Suprapubic skin (tissue), 4 donors: Measurements from ENCODE around the gene BCL2L1. TPM values are rescaled to one million over a fixed set of nuclear protein-coding genes. Genes with fewer than 3 reads are reported as not detected.

Experiments used
- DNase-seq, 2 donors: peaks; one replicate each; pipeline ENCODE4 v3.0.0-alpha.2; 2019; ENCODE audit warnings: low spot score in 2 of 2
- H3K27ac ChIP-seq: fragments of 200-600 bp; sonication (generic); one replicate; pipeline ENCODE4 v1.5.1; 2019
- H3K27me3 ChIP-seq: fragments of 200-600 bp; sonication (generic); one replicate; pipeline ENCODE4 v1.5.1; 2019
- H3K36me3 ChIP-seq: fragments of 200-600 bp; sonication (generic); one replicate; pipeline ENCODE4 v1.5.1; 2019
- H3K4me1 ChIP-seq: fragments of 200-600 bp; sonication (generic); one replicate; pipeline ENCODE4 v1.5.1; 2019
- H3K4me3 ChIP-seq: fragments of 200-600 bp; sonication (generic); one replicate; pipeline ENCODE4 v1.5.1; 2019; ENCODE audit warnings: mild to moderate bottlenecking
- H3K9me3 ChIP-seq: fragments of 200-600 bp; sonication (generic); one replicate; pipeline ENCODE4 v1.5.1; 2019
- CTCF ChIP-seq, 2 donors: fragments of 200-600 bp in 1 of 2; fragments of 450-650 bp in 1 of 2; sonication (generic) in 1 of 2; IDR thresholded peaks; one replicate each; pipeline ENCODE4 v1.5.1; 2016 to 2019; ENCODE audit warnings: antibody characterized with exemption in 2 of 2, mild to moderate bottlenecking in 1 of 2, moderate library complexity in 1 of 2
- EP300 ChIP-seq: sonication (generic); formaldehyde crosslinking; IDR thresholded peaks from one replicate; pipeline ENCODE4 v1.6.1; 2017; ENCODE audit warnings: antibody characterized with exemption
- POLR2A ChIP-seq, 2 donors: fragments of 450-650 bp; IDR thresholded peaks; one replicate each; pipeline ENCODE4 v1.6.1; 2017; ENCODE audit warnings: antibody characterized with exemption in 2 of 2, mild to moderate bottlenecking in 2 of 2, moderate library complexity in 2 of 2
- POLR2AphosphoS5 ChIP-seq, 3 donors: sonication (generic); formaldehyde crosslinking; IDR thresholded peaks; one replicate each; pipeline ENCODE4 v1.6.1; 2017; ENCODE audit warnings: antibody characterized with exemption in 3 of 3
- WGBS: methylation state at CpG from one replicate; pipeline ENCODE4 v1.1.5; 2018; 5-methylcytosine and 5-hydroxymethylcytosine counted together
- total RNA-seq, 4 donors: library from RNA; depleted of rRNA; stranded (reverse); fragments of >200 nt; gene quantifications; one replicate each; pipeline ENCODE4 v1.1.0, GENCODE V29; 2016

The BCL2L1 gene
- total RNA-seq, 4 donors from 2014 or later: 104 to 120 (median 107) TPM

- Histone ChIP-seq H3K4me3 (no peak overlapping the region), H3K27ac (peak overlapping the region; percentile 78), H3K36me3 (peaks cover 4% of the 10 kb centered on the region), H3K9me3 (no peaks in the 10 kb centered on the region), H3K4me1 (peaks cover 83% of the 10 kb centered on the region), H3K27me3 (no peaks in the 10 kb centered on the region)
- DNase-seq: no peak
- WGBS: 61% methylated on average over 11 of the region's 11 CpGs
- no peak for TF ChIP-seq POLR2AphosphoS5 (IDR thresholded peaks at IDR 0.05)
- no peak for TF ChIP-seq EP300
- TF ChIP-seq POLR2A (IDR thresholded peaks at IDR 0.05): no peak
- no peak for TF ChIP-seq CTCF (IDR thresholded peaks at IDR 0.05)
Measured at GRCh38 chr20:31675828-31676608, 46.6 kb downstream of the BCL2L1 start.

- 22% methylated on average over 10 of the region's 10 CpGs for WGBS
- DNase-seq: peak in 1 of 2 donors; percentile 82
- H3K4me3 ChIP-seq: no peak overlapping the region
Measured at GRCh38 chr20:31674895-31675827, 47.5 kb downstream of the BCL2L1 start.

GRCh38 chr20:31673943-31674463 is 48.7 kb downstream of the BCL2L1 start:
- TF ChIP-seq EP300 (no peak), POLR2AphosphoS5 (IDR thresholded peaks at IDR 0.05) (no peak), POLR2A (IDR thresholded peaks at IDR 0.05) (no peak), CTCF (IDR thresholded peaks at IDR 0.05) (no peak)
- H3K27ac ChIP-seq: peak overlapping the region; percentile 78
- DNase-seq: no peak
- peaks cover 91% of the 10 kb centered on the region for H3K4me1 ChIP-seq
- H3K36me3 ChIP-seq: no peaks in the 10 kb centered on the region
- no peaks in the 10 kb centered on the region for H3K27me3 ChIP-seq
- WGBS: 68% methylated on average over 2 of the region's 2 CpGs
- no peak overlapping the region for H3K4me3 ChIP-seq
- no peaks in the 10 kb centered on the region for H3K9me3 ChIP-seq

More at GRCh38 chr20:31674895-31675827, 47.5 kb downstream of the BCL2L1 start:
- no peaks in the 10 kb centered on the region for H3K9me3 ChIP-seq
- TF ChIP-seq EP300 (no peak), POLR2AphosphoS5 (IDR thresholded peaks at IDR 0.05) (peak in 2 of 3 donors; percentile 68 to 82), CTCF (IDR thresholded peaks at IDR 0.05) (no peak)
- H3K27ac ChIP-seq: peak overlapping the region; percentile 78
- peaks cover 84% of the 10 kb centered on the region for H3K4me1 ChIP-seq
- H3K27me3 ChIP-seq: no peaks in the 10 kb centered on the region
- no peaks in the 10 kb centered on the region for H3K36me3 ChIP-seq

GRCh38 chr20:31673435-31673834 is 49.2 kb downstream of the BCL2L1 start:
- no peak for DNase-seq
- Histone ChIP-seq H3K4me1 (peaks cover 90% of the 10 kb centered on the region), H3K27me3 (no peaks in the 10 kb centered on the region), H3K36me3 (no peaks in the 10 kb centered on the region), H3K9me3 (no peaks in the 10 kb centered on the region), H3K4me3 (no peak overlapping the region), H3K27ac (peak overlapping the region; percentile 7)
- no peak for TF ChIP-seq POLR2AphosphoS5 (IDR thresholded peaks at IDR 0.05)

GRCh38 chr20:31671324-31671723 is 51.3 kb downstream of the BCL2L1 start:
- 98% methylated on average over 2 of the region's 2 CpGs for WGBS
- TF ChIP-seq POLR2A (IDR thresholded peaks at IDR 0.05): no peak
- TF ChIP-seq POLR2AphosphoS5 (IDR thresholded peaks at IDR 0.05): no peak
- no peak for TF ChIP-seq CTCF (IDR thresholded peaks at IDR 0.05)
- H3K36me3 ChIP-seq: peaks cover 3% of the 10 kb centered on the region
- H3K4me1 ChIP-seq: peaks cover 93% of the 10 kb centered on the region
- peak overlapping the region; percentile 93 for H3K27ac ChIP-seq
- H3K27me3 ChIP-seq: no peaks in the 10 kb centered on the region
- no peaks in the 10 kb centered on the region for H3K9me3 ChIP-seq
- no peak for DNase-seq
- peak overlapping the region; percentile 8 for H3K4me3 ChIP-seq
